HEK293 (cell line): ENCODE data around the gene TMEM79.

ENCODE experiments used
- ATF2 ChIP-seq: fragments of 450-650 bp; formaldehyde crosslinking; IDR thresholded peaks from 2 replicates; pipeline ENCODE4 v1.5.1; 2016; ENCODE audit warnings: missing biosample characterization, missing genetic modification characterization, low read depth
- BCL11B ChIP-seq: fragments of 450-650 bp; formaldehyde crosslinking; IDR thresholded peaks from 2 replicates; pipeline ENCODE4 v1.5.1; 2016; ENCODE audit warnings: low read depth, missing biosample characterization, missing genetic modification characterization
- GLIS1 ChIP-seq: fragments of 450-650 bp; formaldehyde crosslinking; IDR thresholded peaks from 2 replicates; pipeline ENCODE4 v1.5.1; 2016; ENCODE audit warnings: missing biosample characterization, missing genetic modification characterization
- HIC1 ChIP-seq: fragments of 450-650 bp; formaldehyde crosslinking; IDR thresholded peaks from 2 replicates; pipeline ENCODE4 v1.5.1; 2016; ENCODE audit warnings: missing biosample characterization, missing genetic modification characterization
- KLF17 ChIP-seq: fragments of 450-650 bp; formaldehyde crosslinking; IDR thresholded peaks from 2 replicates; pipeline ENCODE4 v1.5.1; 2016; ENCODE audit warnings: missing biosample characterization, missing genetic modification characterization
- KLF7 ChIP-seq: fragments of 450-650 bp; formaldehyde crosslinking; IDR thresholded peaks from 2 replicates; pipeline ENCODE4 v1.5.1; 2016; ENCODE audit warnings: missing biosample characterization, missing genetic modification characterization, borderline replicate concordance
- MYNN ChIP-seq: fragments of 450-650 bp; formaldehyde crosslinking; IDR thresholded peaks from 2 replicates; pipeline ENCODE4 v1.5.1; 2016; ENCODE audit warnings: missing biosample characterization, missing genetic modification characterization, borderline replicate concordance
- PBX3 ChIP-seq: sonication (generic); formaldehyde crosslinking; IDR thresholded peaks from 2 replicates; pipeline ENCODE4 v1.8.1; 2022; ENCODE audit warnings: mild to moderate bottlenecking, moderate library complexity, missing genetic modification reagents
- PRDM6 ChIP-seq: fragments of 450-650 bp; formaldehyde crosslinking; IDR thresholded peaks from 2 replicates; pipeline ENCODE4 v1.5.1; 2017; ENCODE audit warnings: missing biosample characterization, missing genetic modification characterization
- SP2 ChIP-seq: fragments of 450-650 bp; formaldehyde crosslinking; IDR thresholded peaks from 2 replicates; pipeline ENCODE4 v1.5.1; 2016; ENCODE audit warnings: missing biosample characterization, missing genetic modification characterization
- ZBTB17 ChIP-seq: fragments of 450-650 bp; formaldehyde crosslinking; IDR thresholded peaks from 2 replicates; pipeline ENCODE4 v1.5.1; 2016; ENCODE audit warnings: missing biosample characterization, missing genetic modification characterization
- ZFP69B ChIP-seq: fragments of 450-650 bp; formaldehyde crosslinking; IDR thresholded peaks from 2 replicates; pipeline ENCODE4 v1.5.1; 2016; ENCODE audit warnings: missing biosample characterization, missing genetic modification characterization
- ZIC2 ChIP-seq: fragments of 450-650 bp; formaldehyde crosslinking; IDR thresholded peaks from 2 replicates; pipeline ENCODE4 v1.5.1; 2016; ENCODE audit warnings: missing biosample characterization, missing genetic modification characterization
- ZNF239 ChIP-seq: fragments of 450-650 bp; formaldehyde crosslinking; IDR thresholded peaks from 2 replicates; pipeline ENCODE4 v1.5.1; 2016; ENCODE audit warnings: missing biosample characterization, missing genetic modification characterization
- ZNF280D ChIP-seq: fragments of 450-650 bp; formaldehyde crosslinking; IDR thresholded peaks from 2 replicates; pipeline ENCODE4 v1.5.1; 2016; ENCODE audit warnings: missing biosample characterization, missing genetic modification characterization
- ZNF292 ChIP-seq: fragments of 450-650 bp; formaldehyde crosslinking; IDR thresholded peaks from 2 replicates; pipeline ENCODE4 v1.5.1; 2016; ENCODE audit warnings: low read depth, missing biosample characterization, missing genetic modification characterization, borderline replicate concordance
- ZNF366 ChIP-seq: fragments of 450-650 bp; formaldehyde crosslinking; conservative IDR thresholded peaks from 2 replicates; pipeline ENCODE4 v1.5.1; 2016; ENCODE audit warnings: missing biosample characterization, missing genetic modification characterization
- ZNF398 ChIP-seq: fragments of 450-650 bp; formaldehyde crosslinking; IDR thresholded peaks from 2 replicates; pipeline ENCODE4 v1.5.1; 2017; ENCODE audit warnings: missing biosample characterization, missing genetic modification characterization
- ZNF629 ChIP-seq: fragments of 450-650 bp; formaldehyde crosslinking; IDR thresholded peaks from 2 replicates; pipeline ENCODE4 v1.5.1; 2017; ENCODE audit warnings: missing biosample characterization, missing genetic modification characterization
- ZNF664 ChIP-seq: fragments of 450-650 bp; formaldehyde crosslinking; IDR thresholded peaks from 2 replicates; pipeline ENCODE4 v1.5.1; 2016; ENCODE audit warnings: missing biosample characterization, missing genetic modification characterization
- ZNF747 ChIP-seq: fragments of 450-650 bp; formaldehyde crosslinking; IDR thresholded peaks from 2 replicates; pipeline ENCODE4 v1.5.1; 2016; ENCODE audit warnings: missing biosample characterization, missing genetic modification characterization
- ZNF776 ChIP-seq: fragments of 450-650 bp; formaldehyde crosslinking; IDR thresholded peaks from 2 replicates; pipeline ENCODE4 v1.5.0; 2017; ENCODE audit warnings: missing biosample characterization, missing genetic modification characterization, borderline replicate concordance
- ZNF830 ChIP-seq: fragments of 450-650 bp; IDR thresholded peaks from 2 replicates; pipeline ENCODE4 v1.5.0; 2018; ENCODE audit warnings: missing biosample characterization, missing genetic modification characterization, low read depth, mild to moderate bottlenecking, moderate library complexity
- ZNF843 ChIP-seq: fragments of 450-650 bp; formaldehyde crosslinking; IDR thresholded peaks from 2 replicates; pipeline ENCODE4 v1.5.1; 2016; ENCODE audit warnings: missing biosample characterization, missing genetic modification characterization
- ZSCAN16 ChIP-seq: fragments of 450-650 bp; formaldehyde crosslinking; IDR thresholded peaks from 2 replicates; pipeline ENCODE4 v1.5.1; 2016; ENCODE audit warnings: missing biosample characterization, missing genetic modification characterization
- ZXDB ChIP-seq: fragments of 450-650 bp; formaldehyde crosslinking; IDR thresholded peaks from 2 replicates; pipeline ENCODE4 v1.5.1; 2016; ENCODE audit warnings: missing biosample characterization, missing genetic modification characterization

Gene TMEM79

GRCh38 chr1:156281693-156282478 lies 2.2 kb upstream of the TMEM79 start (continued):
- TF ChIP-seq ZNF280D (tag by site-specific recombination) = no peak
- TF ChIP-seq ZNF398 = peak; percentile 43; the same call in 1 of the 2 replicates
- no peak for TF ChIP-seq ZNF292 (tag by site-specific recombination)
- no peak for TF ChIP-seq ZNF664 (tag by site-specific recombination)
- no peak for TF ChIP-seq ZNF843 (tag by site-specific recombination)
- no peak for TF ChIP-seq ATF2 (tag by site-specific recombination)
- no peak for TF ChIP-seq ZXDB (tag by site-specific recombination)
- TF ChIP-seq ZNF629 (tag by site-specific recombination) = no peak
- TF ChIP-seq PRDM6 (tag by site-specific recombination) = no peak
- TF ChIP-seq ZSCAN16 (tag by site-specific recombination) = no peak; the same call in 1 of the 2 replicates
- no peak for TF ChIP-seq BCL11B
- no peak; the same call in 1 of the 2 replicates for TF ChIP-seq ZNF366 (tag by site-specific recombination)
- TF ChIP-seq ZNF239 (tag by site-specific recombination) = no peak
- TF ChIP-seq ZIC2 (tag by site-specific recombination) = no peak
- no peak for TF ChIP-seq ZNF830
- TF ChIP-seq MYNN (tag by site-specific recombination) = peak; percentile 10; the same call in 1 of the 2 replicates
- no peak for TF ChIP-seq PBX3
- no peak for TF ChIP-seq KLF17 (tag by site-specific recombination)
- no peak for TF ChIP-seq ZNF776 (tag by site-specific recombination)
- TF ChIP-seq ZBTB17 (tag by site-specific recombination) = 0 out of 2 replicates have a peak, but pooled peaks have one; percentile 37
- peak; percentile 77 for TF ChIP-seq SP2
- no peak for TF ChIP-seq HIC1
- no peak; the same call in 1 of the 2 replicates for TF ChIP-seq ZFP69B (tag by site-specific recombination)
- TF ChIP-seq GLIS1 (tag by site-specific recombination) = no peak
- peak; percentile 60; the same call in 1 of the 2 replicates for TF ChIP-seq KLF7 (tag by site-specific recombination)
- no peak for TF ChIP-seq ZNF747 (tag by site-specific recombination)
